A673 (cell line): Measurements from ENCODE around the gene G3BP2.
A peak's percentile ranks its signal among the peaks of the same experiment; 100 is the strongest.

ENCODE experiments used
- CTCF ChIP-seq: fragments of 300-800, 200-600 bp; sonication (generic); conservative IDR thresholded peaks from 2 replicates; pipeline ENCODE4 v1.5.1; 2017; ENCODE audit warnings: low read depth, mild to moderate bottlenecking, antibody characterized with exemption, low read length, moderate library complexity, mixed read lengths
- EZH2 ChIP-seq: fragments of 200-600 bp; sonication (generic); IDR thresholded peaks from 2 replicates; pipeline ENCODE4 v1.6.1; 2017; ENCODE audit warnings: borderline replicate concordance, low read depth, mild to moderate bottlenecking, mixed read lengths, antibody characterized with exemption, low read length; ENCODE audit not compliant: poor library complexity, severe bottlenecking

GRCh38 chr4:75653845-75654503 lies 19.2 kb downstream of the G3BP2 start:
- peak; percentile 45 for TF ChIP-seq CTCF
- no peak for TF ChIP-seq EZH2
